NT2/D1 (cell line): ENCODE measurements around the gene ZCCHC14.

Source experiments
- SUZ12 ChIP-seq: IDR thresholded peaks from 2 replicates; pipeline ENCODE4 v1.6.1; 2011; ENCODE audit not compliant: insufficient read length, insufficient read depth; ENCODE audit errors: extremely low read depth
- YY1 ChIP-seq: IDR thresholded peaks from 2 replicates; pipeline ENCODE4 v1.6.1; 2011; ENCODE audit not compliant: insufficient read length, insufficient read depth
- ZNF274 ChIP-seq: IDR thresholded peaks from 2 replicates; pipeline ENCODE4 v1.6.1; 2011; ENCODE audit warnings: mild to moderate bottlenecking, low read depth, low read length

GRCh38 chr16:87412996-87413421, 79.8 kb downstream of the ZCCHC14 start:
- TF ChIP-seq ZNF274, result no peak
- TF ChIP-seq YY1, result no peak
- no peak for TF ChIP-seq SUZ12
